Measurements from ENCODE around the gene MSRB2. TPM values are rescaled to one million over a fixed set of nuclear protein-coding genes. Genes with fewer than 3 reads are reported as not detected.

MSRB2 gene
- total and polyA plus RNA-seq, 2 experiments from 2014 or later: 32.9 to 149 TPM

DNA sequence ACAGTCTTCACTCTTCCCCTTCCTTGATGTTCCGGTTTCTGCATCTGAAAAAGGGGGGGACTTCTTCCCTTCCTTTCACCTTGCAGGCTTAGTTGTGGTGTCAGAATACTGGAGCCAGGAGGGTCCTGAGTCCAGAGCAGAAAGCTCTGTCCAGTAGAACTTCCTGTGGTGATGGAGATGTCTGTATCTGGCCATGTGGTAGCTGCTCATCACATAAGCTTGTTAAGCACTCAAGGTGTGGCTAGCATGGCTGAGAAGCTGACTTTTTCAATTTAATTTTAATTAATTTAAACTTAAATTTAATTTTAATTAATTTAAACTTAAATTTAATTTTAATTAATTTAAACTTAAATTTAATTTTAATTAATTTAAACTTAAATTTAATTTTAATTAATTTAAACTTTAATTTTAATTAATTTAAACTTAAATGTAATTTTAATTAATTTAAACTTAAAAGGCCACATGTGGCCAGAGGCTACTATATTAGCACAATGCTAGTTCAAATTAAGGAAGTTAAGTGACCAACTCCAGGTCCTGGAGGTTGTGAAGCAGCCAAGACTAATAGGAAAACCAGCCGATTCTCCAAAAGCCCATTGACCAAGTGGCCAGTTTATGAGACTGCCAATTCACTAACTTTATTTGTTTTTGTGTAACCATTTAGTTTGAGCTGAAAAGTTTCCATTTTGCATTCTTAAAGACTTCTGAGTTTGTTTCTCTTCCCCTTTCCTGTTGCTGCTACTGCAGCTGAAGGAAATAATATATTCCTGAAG lies 16.3 kb downstream of the MSRB2 start:
- Histone ChIP-seq H3K36me3 (peaks cover 23% of the 10 kb centered on the region), H3K27ac (no peak overlapping the region), H3K4me1 (ENCODE audit: low read depth) (no peaks in the 10 kb centered on the region), H3K9me3 (ENCODE audit: low read depth) (no peaks in the 10 kb centered on the region), H3K4me3 (no peak overlapping the region), H3K27me3 (no peaks in the 10 kb centered on the region)
- TF ChIP-seq, protein P1, sequence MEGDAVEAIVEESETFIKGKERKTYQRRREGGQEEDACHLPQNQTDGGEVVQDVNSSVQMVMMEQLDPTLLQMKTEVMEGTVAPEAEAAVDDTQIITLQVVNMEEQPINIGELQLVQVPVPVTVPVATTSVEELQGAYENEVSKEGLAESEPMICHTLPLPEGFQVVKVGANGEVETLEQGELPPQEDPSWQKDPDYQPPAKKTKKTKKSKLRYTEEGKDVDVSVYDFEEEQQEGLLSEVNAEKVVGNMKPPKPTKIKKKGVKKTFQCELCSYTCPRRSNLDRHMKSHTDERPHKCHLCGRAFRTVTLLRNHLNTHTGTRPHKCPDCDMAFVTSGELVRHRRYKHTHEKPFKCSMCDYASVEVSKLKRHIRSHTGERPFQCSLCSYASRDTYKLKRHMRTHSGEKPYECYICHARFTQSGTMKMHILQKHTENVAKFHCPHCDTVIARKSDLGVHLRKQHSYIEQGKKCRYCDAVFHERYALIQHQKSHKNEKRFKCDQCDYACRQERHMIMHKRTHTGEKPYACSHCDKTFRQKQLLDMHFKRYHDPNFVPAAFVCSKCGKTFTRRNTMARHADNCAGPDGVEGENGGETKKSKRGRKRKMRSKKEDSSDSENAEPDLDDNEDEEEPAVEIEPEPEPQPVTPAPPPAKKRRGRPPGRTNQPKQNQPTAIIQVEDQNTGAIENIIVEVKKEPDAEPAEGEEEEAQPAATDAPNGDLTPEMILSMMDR (IDR thresholded peaks at IDR 0.05; ENCODE audit: low read depth, low read length): no peak
- no peak for DNase-seq (ENCODE audit: low read depth in 1 of 2, low spot score in 1 of 2)

DNA sequence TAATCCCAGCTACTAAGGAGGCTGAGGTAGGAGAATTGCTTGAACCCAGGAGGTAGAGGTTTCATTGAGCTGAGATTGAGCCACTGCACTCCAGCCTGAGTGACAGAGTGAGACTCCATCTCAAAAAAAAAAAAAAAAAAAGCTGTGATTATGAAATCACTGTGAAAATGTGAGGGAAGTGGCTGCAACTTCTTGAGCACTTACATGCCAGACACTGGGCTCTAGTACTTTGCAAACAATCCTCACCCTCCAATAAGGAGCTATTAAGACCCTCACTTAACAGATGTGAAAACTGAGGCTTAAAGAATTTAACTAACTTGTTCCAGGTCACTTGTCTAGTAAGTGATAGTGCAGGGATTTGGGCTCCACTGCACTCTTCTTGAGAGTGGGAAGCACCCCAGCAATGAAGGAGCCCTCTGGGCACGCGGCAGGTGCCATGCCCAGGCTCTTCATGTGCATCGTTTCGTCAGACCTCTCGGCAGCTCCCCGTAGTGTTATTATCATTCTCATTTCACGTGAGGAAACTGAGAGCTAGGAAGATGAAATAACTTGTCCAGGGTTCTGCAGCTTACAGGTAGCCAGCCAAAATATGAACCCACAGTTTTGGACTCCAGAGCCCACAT lies 19.0 kb downstream of the MSRB2 start:
- TF ChIP-seq, protein P1 (IDR thresholded peaks at IDR 0.05; ENCODE audit: low read depth, low read length): no peak
- Histone ChIP-seq H3K4me1 (ENCODE audit: low read depth) (no peaks in the 10 kb centered on the region), H3K27me3 (no peaks in the 10 kb centered on the region), H3K9me3 (ENCODE audit: low read depth) (no peaks in the 10 kb centered on the region), H3K4me3 (no peak overlapping the region), H3K36me3 (peaks cover 19% of the 10 kb centered on the region), H3K27ac (no peak overlapping the region)
- no peak for DNase-seq (ENCODE audit: low read depth in 1 of 2, low spot score in 1 of 2)

DNA sequence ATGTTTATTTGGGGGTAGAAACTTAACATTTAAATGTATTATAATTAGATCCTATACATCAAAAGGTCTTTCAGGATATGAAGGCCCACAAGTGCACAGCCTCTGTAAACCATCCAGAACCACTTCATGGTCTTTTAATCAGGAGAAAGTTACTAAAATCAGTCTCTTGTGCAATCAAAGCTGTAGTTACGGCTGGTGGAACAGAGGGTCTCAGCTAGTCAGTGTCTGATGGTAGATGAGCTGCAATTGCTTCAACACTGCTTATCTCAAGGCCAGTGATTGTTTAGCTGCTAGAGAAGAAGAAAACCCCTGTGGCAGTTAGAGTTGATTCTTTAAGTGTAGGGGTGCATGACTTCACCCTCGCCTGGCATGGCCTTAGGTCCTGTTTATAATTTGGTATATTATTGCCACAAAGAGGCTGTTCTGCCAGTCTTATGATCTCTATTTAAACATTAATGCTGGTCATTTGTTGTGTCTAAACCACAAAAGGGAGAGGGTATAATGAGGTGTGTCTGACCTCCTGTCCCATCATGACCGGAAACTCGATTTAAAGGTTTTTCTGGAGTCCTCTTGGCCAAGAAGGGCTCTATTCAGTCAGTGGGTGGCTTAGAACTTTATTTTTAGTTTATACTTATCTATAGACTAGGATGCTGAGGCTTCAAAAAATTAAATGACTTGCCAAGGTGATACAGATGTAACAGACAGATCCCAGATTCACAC lies 21.3 kb downstream of the MSRB2 start:
- no peaks in the 10 kb centered on the region for H3K9me3 ChIP-seq (ENCODE audit: low read depth)
- no peak for DNase-seq (ENCODE audit: low read depth in 1 of 2, low spot score in 1 of 2)
- no peak overlapping the region for H3K27ac ChIP-seq
- H3K4me1 ChIP-seq (ENCODE audit: low read depth): no peaks in the 10 kb centered on the region
- TF ChIP-seq, protein P1 (IDR thresholded peaks at IDR 0.05; ENCODE audit: low read depth, low read length): no peak
- peaks cover 7% of the 10 kb centered on the region for H3K36me3 ChIP-seq
- no peak overlapping the region for H3K4me3 ChIP-seq
- H3K27me3 ChIP-seq: no peaks in the 10 kb centered on the region

DNA sequence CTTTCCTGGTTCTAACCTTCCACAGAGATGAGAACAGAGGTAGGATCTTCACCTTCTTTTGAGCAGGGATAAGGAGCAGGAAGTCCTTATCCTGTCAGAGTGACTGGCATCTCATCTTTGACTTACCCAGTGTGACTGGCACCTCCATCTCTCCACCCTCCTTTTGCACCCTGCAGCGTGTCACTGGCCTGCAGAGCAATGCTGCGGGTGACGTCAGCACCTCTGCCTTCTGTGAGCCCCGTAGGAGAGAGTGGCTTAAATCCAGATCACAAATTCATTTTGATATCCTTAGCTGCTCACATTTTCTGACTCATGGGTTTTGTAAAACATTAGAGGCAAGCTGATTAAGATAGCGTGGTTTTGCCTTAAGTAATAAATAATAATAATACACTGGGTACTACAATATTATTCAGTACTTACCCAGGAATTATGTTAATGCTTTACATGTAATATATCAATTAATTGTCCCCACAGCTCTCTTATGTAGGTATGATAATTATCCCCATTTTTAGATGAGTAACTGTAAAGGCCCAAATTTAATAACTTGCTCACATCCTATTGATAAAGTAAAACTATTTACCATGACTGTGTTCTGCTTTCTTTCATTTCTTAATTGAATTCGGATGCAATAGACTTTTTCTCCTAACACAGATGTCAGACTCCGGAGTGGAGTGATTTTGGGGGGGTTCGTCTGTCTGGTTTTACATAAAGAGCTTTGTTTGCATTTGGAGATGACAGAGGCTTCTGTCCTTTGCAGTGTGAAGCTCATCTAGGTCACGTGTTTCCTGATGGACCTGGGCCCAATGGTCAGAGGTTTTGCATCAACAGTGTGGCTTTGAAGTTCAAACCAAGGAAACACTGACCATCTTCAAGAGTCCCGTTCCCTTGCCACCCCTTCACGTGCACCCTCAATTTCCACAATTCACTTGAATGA lies 24.9 kb downstream of the MSRB2 start:
- TF ChIP-seq, protein P1 (IDR thresholded peaks at IDR 0.05; ENCODE audit: low read depth, low read length): no peak
- Histone ChIP-seq H3K9me3 (ENCODE audit: low read depth) (no peaks in the 10 kb centered on the region), H3K27ac (no peak overlapping the region), H3K4me3 (no peak overlapping the region), H3K4me1 (ENCODE audit: low read depth) (no peaks in the 10 kb centered on the region), H3K27me3 (no peaks in the 10 kb centered on the region), H3K36me3 (peaks cover 4% of the 10 kb centered on the region)
- DNase-seq (ENCODE audit: low read depth in 1 of 2, low spot score in 1 of 2): no peak

DNA sequence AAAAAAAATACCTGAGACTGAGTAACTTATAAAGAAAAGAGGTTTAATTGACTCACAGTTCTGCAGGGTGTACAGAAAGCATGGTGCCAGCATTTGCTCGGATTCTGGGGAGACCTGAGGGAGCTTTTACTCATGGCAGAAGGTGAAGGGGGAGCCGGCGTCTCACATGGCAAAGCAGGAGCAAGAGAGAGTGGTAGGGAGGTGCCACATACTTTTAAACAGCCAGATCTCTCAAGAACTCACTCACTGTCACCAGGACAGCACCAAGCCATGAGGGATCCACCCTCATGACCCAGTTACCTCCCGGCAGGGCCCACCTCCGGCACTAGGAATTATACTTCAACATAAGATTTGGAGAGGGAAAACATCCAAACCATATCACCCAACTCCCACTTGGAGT lies 25.8 kb downstream of the MSRB2 start:
- no peaks in the 10 kb centered on the region for H3K9me3 ChIP-seq (ENCODE audit: low read depth)
- TF ChIP-seq, protein P1 (IDR thresholded peaks at IDR 0.05; ENCODE audit: low read depth, low read length): no peak
- H3K4me1 ChIP-seq (ENCODE audit: low read depth): no peaks in the 10 kb centered on the region
- DNase-seq (ENCODE audit: low read depth in 1 of 2, low spot score in 1 of 2): no peak
- H3K36me3 ChIP-seq: peaks cover 4% of the 10 kb centered on the region
- no peak overlapping the region for H3K27ac ChIP-seq
- H3K4me3 ChIP-seq: no peak overlapping the region
- H3K27me3 ChIP-seq: no peaks in the 10 kb centered on the region

Data from cardiac muscle cell (in vitro differentiated cells and primary cell).